HUES6 (cell line): ENCODE measurements around the gene NLK.
"Not testable (repeated sequence)": the region's sequence is repeated elsewhere in the genome, so short reads cannot be mapped to it uniquely, and the experiment has no call there.

Experiments
- H3K27ac ChIP-seq: 2 replicates; pipeline ENCODE4 v1.7.0; 2013; ENCODE audit warnings: low read depth, mild to moderate bottlenecking, low read length, inconsistent platforms
- H3K27me3 ChIP-seq: 2 replicates; pipeline ENCODE4 v1.6.1; 2013; ENCODE audit warnings: low read length; ENCODE audit not compliant: control insufficient read depth, insufficient read depth
- H3K36me3 ChIP-seq: 2 replicates; pipeline ENCODE4 v1.6.1; 2013; ENCODE audit warnings: low read length; ENCODE audit not compliant: control insufficient read depth, insufficient read depth
- H3K4me1 ChIP-seq: 2 replicates; pipeline ENCODE4 v1.6.1; 2013; ENCODE audit warnings: low read length; ENCODE audit not compliant: control insufficient read depth, insufficient read depth
- H3K4me3 ChIP-seq: 2 replicates; pipeline ENCODE4 v1.5.1; 2013; ENCODE audit warnings: low read depth, low read length
- H3K9ac ChIP-seq: one replicate; pipeline ENCODE4 v1.6.1; 2013; ENCODE audit warnings: mild to moderate bottlenecking, low read length
- H3K9me3 ChIP-seq: 2 replicates; pipeline ENCODE4 v1.6.1; 2013; ENCODE audit warnings: low read depth, low read length; ENCODE audit not compliant: control insufficient read depth, insufficient read depth

The NLK gene

GRCh38 chr17:28093999-28094716, 51.7 kb downstream of the NLK start:
- H3K27me3 ChIP-seq: no peaks in the 10 kb centered on the region
- H3K27ac ChIP-seq: no peak overlapping the region
- no peak overlapping the region for H3K9ac ChIP-seq
- peaks cover 27% of the 10 kb centered on the region for H3K4me1 ChIP-seq
- no peak overlapping the region for H3K4me3 ChIP-seq
- no peaks in the 10 kb centered on the region; the same call in none of the 2 replicates for H3K9me3 ChIP-seq
- no peaks in the 10 kb centered on the region for H3K36me3 ChIP-seq

DNA sequence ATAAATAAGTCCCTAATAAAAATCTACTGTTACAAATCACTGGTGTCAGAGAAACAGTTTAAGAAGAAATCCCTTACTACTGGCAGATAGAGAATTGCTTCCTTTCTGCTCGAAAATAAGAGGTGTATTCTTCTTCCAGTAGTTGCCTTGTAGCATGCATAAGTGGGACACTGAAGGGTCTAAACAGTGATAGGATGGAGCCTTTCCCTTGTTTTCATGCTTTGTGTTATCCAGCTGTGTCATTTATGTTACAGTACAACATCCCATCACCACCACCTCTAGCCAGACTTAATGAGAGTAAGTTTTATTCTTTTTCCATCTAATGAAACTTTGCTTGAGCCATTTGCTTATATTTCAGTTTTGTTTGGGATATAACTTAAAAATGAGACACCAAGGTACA, 54.3 kb downstream of the NLK start:
- Histone ChIP-seq H3K27ac (no peak overlapping the region), H3K4me1 (peaks cover 23% of the 10 kb centered on the region)

DNA sequence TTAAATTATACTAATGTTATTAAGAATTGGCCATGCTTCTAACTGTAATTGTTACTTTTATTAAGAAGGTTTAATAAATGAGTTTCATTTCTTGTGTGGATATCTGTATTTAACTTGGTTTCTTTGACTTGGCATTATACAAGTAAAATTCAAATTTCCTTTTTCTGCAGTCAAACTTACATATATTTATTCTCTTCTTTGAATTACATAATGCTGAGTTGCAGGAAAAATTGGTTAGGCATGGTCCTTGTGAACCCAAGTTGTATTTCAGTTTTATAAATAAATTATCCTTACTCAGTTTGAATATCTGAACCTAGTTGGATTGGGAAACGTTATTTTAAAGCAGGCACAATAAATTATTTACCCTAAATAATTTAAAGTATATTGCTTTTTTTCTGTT, 54.8 kb downstream of the NLK start:
- Histone ChIP-seq H3K9me3 (no peaks in the 10 kb centered on the region), H3K36me3 (no peaks in the 10 kb centered on the region), H3K27ac (no peak overlapping the region), H3K4me3 (no peak overlapping the region), H3K27me3 (no peaks in the 10 kb centered on the region), H3K9ac (no peak overlapping the region), H3K4me1 (peaks cover 18% of the 10 kb centered on the region)

More for the DNA sequence above, 54.3 kb downstream of the NLK start:
- Histone ChIP-seq H3K9me3 (no peaks in the 10 kb centered on the region), H3K4me3 (no peak overlapping the region), H3K36me3 (no peaks in the 10 kb centered on the region), H3K9ac (no peak overlapping the region), H3K27me3 (no peaks in the 10 kb centered on the region)

DNA sequence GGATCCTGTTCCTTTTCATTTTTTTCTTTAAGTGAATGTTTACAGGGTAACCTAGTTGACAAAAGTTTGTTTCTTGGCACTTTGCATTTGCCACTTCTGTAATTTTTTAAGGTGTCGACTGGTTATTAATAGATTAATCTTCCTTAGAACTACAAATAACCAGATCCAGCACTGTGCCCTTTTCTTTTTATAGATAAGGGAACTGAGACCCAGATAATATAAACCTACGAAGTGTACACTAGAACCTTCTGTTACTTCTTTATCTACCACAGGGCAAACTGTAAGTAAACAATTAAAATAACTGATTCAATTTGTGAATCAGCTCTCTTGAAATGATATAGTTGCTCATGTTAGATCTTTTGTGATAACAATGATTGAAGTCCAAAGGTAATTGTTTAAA, 55.4 kb downstream of the NLK start:
- H3K27ac ChIP-seq: no peak overlapping the region
- H3K36me3 ChIP-seq: no peaks in the 10 kb centered on the region
- H3K9ac ChIP-seq: no peak overlapping the region
- H3K27me3 ChIP-seq: no peaks in the 10 kb centered on the region
- H3K4me3 ChIP-seq: no peak overlapping the region
- no peaks in the 10 kb centered on the region for H3K9me3 ChIP-seq
- peaks cover 16% of the 10 kb centered on the region for H3K4me1 ChIP-seq

DNA sequence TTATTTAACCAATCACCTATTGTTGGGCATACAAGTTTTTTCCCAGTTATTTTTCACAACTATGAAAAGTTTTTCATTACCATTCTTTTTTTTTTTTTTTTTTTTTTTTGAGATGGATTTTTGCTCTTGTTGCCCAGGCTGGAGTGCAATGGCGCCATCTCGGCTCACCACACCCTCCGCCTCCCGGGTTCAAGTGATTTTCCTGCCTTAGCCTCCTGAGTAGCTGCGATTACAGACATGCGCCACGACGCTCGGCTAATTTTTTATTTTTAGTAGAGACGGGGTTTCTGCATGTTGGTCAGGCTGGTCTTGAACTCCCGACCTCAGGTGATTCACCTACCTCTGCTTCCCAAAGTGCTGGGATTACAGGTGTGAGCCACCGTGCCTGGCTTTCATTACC, 56.1 kb downstream of the NLK start:
- H3K27ac ChIP-seq, H3K36me3 ChIP-seq, H3K9ac ChIP-seq, H3K9me3 ChIP-seq, H3K4me3 ChIP-seq, H3K27me3 ChIP-seq: not testable (repeated sequence)
- peaks cover 11% of the 10 kb centered on the region for H3K4me1 ChIP-seq

- no peaks in the 10 kb centered on the region for H3K4me1 ChIP-seq
- no peak overlapping the region for H3K9ac ChIP-seq
- no peaks in the 10 kb centered on the region for H3K36me3 ChIP-seq
- H3K27me3 ChIP-seq: no peaks in the 10 kb centered on the region
- H3K9me3 ChIP-seq: no peaks in the 10 kb centered on the region
- no peak overlapping the region for H3K27ac ChIP-seq
- no peak overlapping the region for H3K4me3 ChIP-seq
These were observed 57.8 kb downstream of the NLK start for GRCh38 chr17:28100251-28100650.

DNA sequence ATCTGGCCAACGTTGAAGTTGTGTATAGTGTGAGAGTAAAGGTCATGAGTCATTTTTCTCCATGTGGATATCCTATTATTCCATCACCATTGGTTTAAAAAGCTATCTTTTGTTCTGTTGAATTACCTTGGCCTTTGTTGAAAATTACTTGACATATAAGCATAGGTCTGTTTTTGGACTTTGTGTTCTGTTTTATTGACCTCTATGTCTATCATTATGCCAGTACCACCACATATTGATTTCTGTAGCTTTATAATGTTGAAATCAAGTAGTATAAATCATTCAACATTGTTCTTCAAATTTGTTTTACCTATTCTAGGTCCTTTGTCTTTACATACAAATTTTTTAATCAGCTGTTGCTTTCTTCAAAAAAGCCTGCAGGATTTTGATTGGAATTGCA, 58.5 kb downstream of the NLK start:
- Histone ChIP-seq H3K9me3 (no peaks in the 10 kb centered on the region), H3K36me3 (no peaks in the 10 kb centered on the region), H3K9ac (no peak overlapping the region), H3K27ac (no peak overlapping the region), H3K4me1 (no peaks in the 10 kb centered on the region), H3K27me3 (no peaks in the 10 kb centered on the region), H3K4me3 (no peak overlapping the region)

- H3K4me1 ChIP-seq: no peaks in the 10 kb centered on the region
These were observed 59.4 kb downstream of the NLK start for GRCh38 chr17:28101919-28102318.

DNA sequence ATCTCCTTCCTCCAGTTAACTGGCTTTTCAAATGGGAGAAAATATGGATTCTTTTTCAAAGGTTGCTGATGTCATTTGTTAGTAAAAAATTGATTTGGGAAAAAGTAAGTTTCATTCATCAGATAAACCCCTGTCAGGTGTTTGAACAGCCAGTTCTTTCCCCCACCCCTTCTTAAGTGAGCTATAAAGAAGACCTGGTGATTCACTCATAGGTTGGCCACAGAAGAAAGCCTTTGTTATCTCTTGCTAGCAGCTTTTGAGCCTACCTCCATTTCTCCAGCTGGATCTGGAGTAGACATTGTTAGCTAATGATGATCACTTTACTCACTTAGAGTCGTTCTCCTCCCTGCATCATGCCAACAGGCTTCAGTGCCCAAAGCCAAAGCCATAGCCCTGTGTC, 63.0 kb downstream of the NLK start:
- Histone ChIP-seq H3K4me1 (no peaks in the 10 kb centered on the region), H3K27ac (no peak overlapping the region), H3K9me3 (no peaks in the 10 kb centered on the region), H3K36me3 (no peaks in the 10 kb centered on the region), H3K9ac (no peak overlapping the region), H3K27me3 (no peaks in the 10 kb centered on the region), H3K4me3 (no peak overlapping the region)

More at GRCh38 chr17:28101919-28102318, 59.4 kb downstream of the NLK start:
- Histone ChIP-seq H3K27ac (no peak overlapping the region), H3K9me3 (no peaks in the 10 kb centered on the region), H3K36me3 (no peaks in the 10 kb centered on the region), H3K27me3 (no peaks in the 10 kb centered on the region), H3K4me3 (no peak overlapping the region), H3K9ac (no peak overlapping the region)

GRCh38 chr17:28110184-28110583, 67.7 kb downstream of the NLK start:
- no peak overlapping the region for H3K4me3 ChIP-seq
- H3K27me3 ChIP-seq: no peaks in the 10 kb centered on the region
- H3K9ac ChIP-seq: no peak overlapping the region
- H3K27ac ChIP-seq: no peak overlapping the region
- H3K4me1 ChIP-seq: peaks cover 36% of the 10 kb centered on the region
- no peaks in the 10 kb centered on the region for H3K36me3 ChIP-seq
- H3K9me3 ChIP-seq: no peaks in the 10 kb centered on the region

GRCh38 chr17:28112181-28112580, 69.7 kb downstream of the NLK start:
- Histone ChIP-seq H3K9ac (no peak overlapping the region), H3K9me3 (no peaks in the 10 kb centered on the region), H3K27ac (no peak overlapping the region), H3K4me3 (no peak overlapping the region), H3K36me3 (no peaks in the 10 kb centered on the region), H3K27me3 (no peaks in the 10 kb centered on the region), H3K4me1 (peaks cover 48% of the 10 kb centered on the region)
